K562 (cell line): ENCODE results near the gene CRK. TPM values are rescaled to one million over a fixed set of nuclear protein-coding genes. Genes with fewer than 3 reads are reported as not detected.

Experiments
- ATAC-seq: fragments of 200-7000 bp; cut with Tn5 transposase; 3 replicates; pipeline ENCODE4 v1.9.1; 2020; ENCODE audit warnings: moderate library complexity
- BruUV-seq: library from RNA; stranded (reverse); fragments of 400-500 nt; replicated peaks from 2 replicates; lab custom pipeline; 2021; lab: Mats Ljungman, UMichigan
- CTCF ChIA-PET: fragments of 300-600 bp; formaldehyde crosslinking; extraction: SDS; loops from one replicate; lab custom pipeline; 2021; ENCODE audit warnings: low intra/inter-chr PET ratio; lab: Yijun Ruan, JAX
- POLR2A ChIA-PET: fragments of 300-600, 350-650 bp; sonication (Branson Sonifier 250); formaldehyde crosslinking; extraction: SDS; loops from one replicate; lab custom pipeline; 2021; ENCODE audit warnings: antibody characterized with exemption, inconsistent platforms; lab: Yijun Ruan, JAX
- DNase-seq, 4 experiments: peaks; one replicate each; pipeline versions ENCODE4 v3.0.0 to v3.0.0-alpha.2; 2011 to 2018; ENCODE audit warnings: low spot score in 3 of 4, mixed read lengths in 3 of 4; ENCODE audit errors: extremely low read depth in 1 of 4
- FAIRE-seq: peaks from 2 replicates; lab custom pipeline; 2011; peaks lifted over from hg19 to GRCh38; lab: Jason Lieb, UNC
- H2AFZ ChIP-seq: 2 replicates; pipeline ENCODE4 v1.6.0; 2011; ENCODE audit warnings: low read depth, low read length, control low read depth, inconsistent platforms
- H3K27ac ChIP-seq: fragments of 200-600 bp; 3 replicates; pipeline ENCODE4 v1.8.0; 2011; ENCODE audit warnings: low read depth, mild to moderate bottlenecking, control low read depth, inconsistent platforms, low read length, moderate library complexity, mixed read lengths; ENCODE audit errors: extremely low read depth
- H3K27me3 ChIP-seq, 2 experiments: fragments of 300-600 bp in 1 of 2; 2 replicates in 1 of 2; 3 replicates in 1 of 2; pipeline versions ENCODE4 v1.6.0 to v1.8.0; 2011; ENCODE audit warnings: inconsistent platforms in 2 of 2, low read length in 2 of 2, mild to moderate bottlenecking in 1 of 2, mixed read lengths in 1 of 2, moderate library complexity in 1 of 2; ENCODE audit not compliant: control insufficient read depth in 2 of 2, insufficient read depth in 2 of 2
- H3K36me3 ChIP-seq: fragments of 300-600 bp; 3 replicates; pipeline ENCODE4 v1.8.0; 2011; ENCODE audit warnings: mild to moderate bottlenecking, low read length, inconsistent platforms; ENCODE audit not compliant: control insufficient read depth, insufficient read depth
- H3K4me1 ChIP-seq, 2 experiments: fragments of 200-600 bp in 1 of 2; replicated peaks in 1 of 2; 2 replicates in 1 of 2; 3 replicates in 1 of 2; pipeline versions ENCODE4 v1.5.1 to v1.8.0; 2011; ENCODE audit warnings: inconsistent platforms in 2 of 2, low read length in 2 of 2, mild to moderate bottlenecking in 1 of 2, mixed read lengths in 1 of 2, moderate library complexity in 1 of 2; ENCODE audit not compliant: control insufficient read depth in 2 of 2, insufficient read depth in 2 of 2
- H3K4me2 ChIP-seq: 2 replicates; pipeline ENCODE4 v1.6.1; 2011; ENCODE audit warnings: low read length, control low read depth, inconsistent platforms, mixed read lengths; ENCODE audit not compliant: insufficient read depth
- H3K4me3 ChIP-seq: fragments of 200-600 bp; sonication (generic), shearing (Covaris generic); 2 replicates; pipeline ENCODE4 v1.5.1; 2016; ENCODE audit warnings: control low read depth, inconsistent platforms
- H3K79me2 ChIP-seq: fragments of 200-600 bp; 3 replicates; pipeline ENCODE4 v1.8.0; 2011; ENCODE audit warnings: low read length, inconsistent platforms; ENCODE audit not compliant: control insufficient read depth, insufficient read depth
- H3K9ac ChIP-seq, 2 experiments: 2 replicates each; pipeline versions ENCODE4 v1.6.0 to v1.6.1; 2011; ENCODE audit warnings: low read depth in 2 of 2, low read length in 2 of 2, control low read depth in 1 of 2, inconsistent platforms in 1 of 2, mild to moderate bottlenecking in 1 of 2, mixed read lengths in 1 of 2; ENCODE audit not compliant: insufficient read depth in 1 of 2
- H3K9me1 ChIP-seq: one replicate; pipeline ENCODE4 v1.6.0; 2011; ENCODE audit warnings: inconsistent platforms, mild to moderate bottlenecking, low read length, moderate library complexity; ENCODE audit not compliant: control insufficient read depth, insufficient read depth
- H3K9me3 ChIP-seq: replicated peaks from 2 replicates; pipeline ENCODE4 v1.5.1; 2011; ENCODE audit warnings: low read depth, low read length, inconsistent platforms; ENCODE audit not compliant: control insufficient read depth, insufficient read depth
- H4K20me1 ChIP-seq: replicated peaks from 2 replicates; pipeline ENCODE4 v1.6.1; 2011; ENCODE audit warnings: low read length, inconsistent platforms, mixed read lengths; ENCODE audit not compliant: control insufficient read depth, insufficient read depth
- ARID2 ChIP-seq: fragments of 450-650 bp; IDR thresholded peaks from 2 replicates; pipeline ENCODE4 v1.6.1; 2017; ENCODE audit warnings: antibody characterized with exemption, mild to moderate bottlenecking
- EZH2 ChIP-seq: IDR thresholded peaks from 2 replicates; pipeline ENCODE4 v1.6.1; 2012; ENCODE audit warnings: low read depth, mild to moderate bottlenecking, inconsistent platforms, low read length, borderline replicate concordance
- GTF2F1 ChIP-seq: IDR thresholded peaks from 2 replicates; pipeline ENCODE4 v1.6.1; 2011; ENCODE audit warnings: low read depth, low read length, improper control_type of control experiment
- MNT ChIP-seq, 2 experiments: fragments of 450-650 bp; conservative IDR thresholded peaks; 2 replicates each; pipeline ENCODE4 v1.6.1; 2017; ENCODE audit warnings: mild to moderate bottlenecking in 2 of 2, moderate library complexity in 2 of 2
- MTA1 ChIP-seq: fragments of 450-650 bp; IDR thresholded peaks from 2 replicates; pipeline ENCODE4 v1.6.1; 2017; ENCODE audit warnings: borderline replicate concordance
- PKNOX1 ChIP-seq: fragments of 450-650 bp; IDR thresholded peaks from 2 replicates; pipeline ENCODE4 v1.6.1; 2016
- PRMT5 ChIP-seq: sonication (generic); formaldehyde crosslinking; IDR thresholded peaks from 2 replicates; pipeline ENCODE4 v1.5.0; 2020; ENCODE audit warnings: missing genetic modification reagents
- RFX7 ChIP-seq: fragments of 250-450 bp; sonication (Bioruptor Pico); IDR thresholded peaks from 2 replicates; pipeline ENCODE4 v1.5.1; 2021; ENCODE audit warnings: mild to moderate bottlenecking
- SRSF9 ChIP-seq: fragments of 200-400 bp; formaldehyde crosslinking; IDR thresholded peaks from 2 replicates; pipeline ENCODE4 v1.6.1; 2017; ENCODE audit warnings: low read depth, low read length, borderline replicate concordance
- STAT5A ChIP-seq: IDR thresholded peaks from 2 replicates; pipeline ENCODE4 v1.6.1; 2012; ENCODE audit warnings: low read length, inconsistent platforms, borderline replicate concordance
- TSHZ1 ChIP-seq: fragments of 250-450 bp; sonication (Bioruptor Pico); IDR thresholded peaks from 2 replicates; pipeline ENCODE4 v1.4.0; 2020; ENCODE audit warnings: mild to moderate bottlenecking, moderate library complexity
- USF1 ChIP-seq: sonication (generic); formaldehyde crosslinking; IDR thresholded peaks from 2 replicates; pipeline ENCODE4 v1.9.0; 2022; ENCODE audit warnings: mild to moderate bottlenecking, missing genetic modification reagents
- ZNF24 ChIP-seq: fragments of 450-650 bp; IDR thresholded peaks from 2 replicates; pipeline ENCODE4 v1.6.1; 2016
- WGBS: fragments of 100-300 bp; shearing (Covaris generic); methylation state at CpG from one replicate; pipeline ENCODE4 v1.1.6; 2016; ENCODE audit warnings: low coverage, mixed read lengths; ENCODE audit not compliant: insufficient coverage; ENCODE audit errors: missing lambda C conversion rate; 5-methylcytosine and 5-hydroxymethylcytosine counted together
- in situ Hi-C: fragments of 300-500 bp; cut with MboI; formaldehyde crosslinking; loops from 4 replicates; pipeline ENCODE4 v1.15.0; 2018; ENCODE audit warnings: inconsistent platforms, mixed read lengths
- intact Hi-C: fragments of 100-400 bp; cut with micrococcal nuclease; formaldehyde crosslinking; loops from 2 replicates; pipeline ENCODE4 v1.14.2; 2022
- polyA plus RNA-seq, 8 experiments: library from polyadenylated mRNA; depleted of rRNA in 4 of 8; stranded (reverse) in 5 of 8; unstranded in 3 of 8; fragments of >200 nt; fragmentation: Nextera tagmentation in 2 of 8; fragmentation: Illumina TruSeq in 1 of 8; extraction: Ambion mirVana in 2 of 8; extraction: Trizol in 1 of 8; gene quantifications; 2 replicates each; pipeline versions ENCODE4 v1.2.1 to v1.2.3, GENCODE V29; 2011 to 2014; ENCODE audit warnings: inconsistent platforms in 1 of 8, missing spikeins in 1 of 8
- total RNA-seq, 7 experiments: library from RNA; depleted of rRNA in 6 of 7; stranded (reverse); fragments of >200 nt in 6 of 7; fragmentation: Illumina TruSeq in 2 of 7; extraction: Trizol in 2 of 7; gene quantifications; 2 replicates each; pipeline versions ENCODE4 v1.2.1 to v1.2.3, GENCODE V29; 2011 to 2021; ENCODE audit warnings: low replicate concordance in 1 of 7

CRK gene
- total and polyA plus RNA-seq, 9 of the 15 experiments (the other 6 are each of a cell fraction or from before 2014, with no cell fraction given), result 13.1 to 40.2 (median 26.1) TPM

GRCh38 chr17:1434150-1434549, 21.9 kb downstream of the CRK start (continued):
- TF ChIP-seq TSHZ1 (CRISPR knock-in tag), result no peak
- TF ChIP-seq SRSF9, result no peak
- TF ChIP-seq, all 486 proteins: peak for 0

GRCh38 chr17:1431631-1432104, 24.4 kb downstream of the CRK start:
- no peak for ATAC-seq
- CTCF ChIA-PET, result no interaction called here
- in situ Hi-C loops, result no loop called here
- H3K27ac ChIP-seq, result no peak overlapping the region
- H2AFZ ChIP-seq, result no peak overlapping the region
- H3K79me2 ChIP-seq, result peaks cover 48% of the 10 kb centered on the region
- no peaks in the 10 kb centered on the region; a peak in 1 of 5 replicates for H3K4me1 ChIP-seq
- H3K4me3 ChIP-seq, result no peak overlapping the region
- H4K20me1 ChIP-seq, result no peaks in the 10 kb centered on the region
- H3K36me3 ChIP-seq, result peaks cover 57% of the 10 kb centered on the region
- no peaks in the 10 kb centered on the region for H3K9me1 ChIP-seq
- no peak overlapping the region for H3K4me2 ChIP-seq
- no peak for DNase-seq
- POLR2A ChIA-PET, result no interaction called here
- H3K9ac ChIP-seq, result no peak overlapping the region
- no peaks in the 10 kb centered on the region for H3K27me3 ChIP-seq
- H3K9me3 ChIP-seq, result no peaks in the 10 kb centered on the region
- WGBS, result 91% methylated on average over 2 of the region's 2 CpGs
- intact Hi-C loops, result no loop called here
- FAIRE-seq, result no peak
- BruUV-seq, result no TSS peak
- TF ChIP-seq ARID2 (no peak), MTA1 (no peak), ZNF24 (no peak), GTF2F1 (no peak), RFX7 (CRISPR knock-in tag) (no peak), USF1 (CRISPR knock-in tag) (no peak), MNT (conservative IDR thresholded peaks at IDR 0.05) (no peak), PRMT5 (CRISPR knock-in tag) (no peak), EZH2 (no peak), PKNOX1 (no peak), STAT5A (no peak)
